ENCODE measurements around the gene STK10.

The STK10 gene

DNA sequence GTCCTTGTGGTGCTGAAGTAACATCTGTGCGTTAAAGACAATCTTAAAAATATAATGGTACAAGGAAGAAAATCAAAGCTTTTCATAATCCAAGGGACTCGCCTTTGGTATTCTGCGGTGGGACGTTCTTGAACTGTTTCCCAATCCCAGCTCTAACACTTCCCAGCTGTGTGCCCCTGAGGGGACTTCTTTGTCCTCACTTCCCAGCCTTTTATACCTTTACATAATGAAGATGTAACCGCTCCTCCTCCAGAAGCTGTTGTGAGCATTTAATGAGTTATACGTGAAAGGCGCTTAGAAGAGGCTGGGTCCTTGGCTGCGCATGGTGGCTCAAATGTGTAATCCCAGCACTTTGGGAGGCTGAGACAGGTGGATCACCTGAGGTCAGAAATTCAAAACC lies 16.9 kb downstream of the STK10 start:
- no peak for DNase-seq (ENCODE audit: low spot score)
- TF ChIP-seq, protein P1, sequence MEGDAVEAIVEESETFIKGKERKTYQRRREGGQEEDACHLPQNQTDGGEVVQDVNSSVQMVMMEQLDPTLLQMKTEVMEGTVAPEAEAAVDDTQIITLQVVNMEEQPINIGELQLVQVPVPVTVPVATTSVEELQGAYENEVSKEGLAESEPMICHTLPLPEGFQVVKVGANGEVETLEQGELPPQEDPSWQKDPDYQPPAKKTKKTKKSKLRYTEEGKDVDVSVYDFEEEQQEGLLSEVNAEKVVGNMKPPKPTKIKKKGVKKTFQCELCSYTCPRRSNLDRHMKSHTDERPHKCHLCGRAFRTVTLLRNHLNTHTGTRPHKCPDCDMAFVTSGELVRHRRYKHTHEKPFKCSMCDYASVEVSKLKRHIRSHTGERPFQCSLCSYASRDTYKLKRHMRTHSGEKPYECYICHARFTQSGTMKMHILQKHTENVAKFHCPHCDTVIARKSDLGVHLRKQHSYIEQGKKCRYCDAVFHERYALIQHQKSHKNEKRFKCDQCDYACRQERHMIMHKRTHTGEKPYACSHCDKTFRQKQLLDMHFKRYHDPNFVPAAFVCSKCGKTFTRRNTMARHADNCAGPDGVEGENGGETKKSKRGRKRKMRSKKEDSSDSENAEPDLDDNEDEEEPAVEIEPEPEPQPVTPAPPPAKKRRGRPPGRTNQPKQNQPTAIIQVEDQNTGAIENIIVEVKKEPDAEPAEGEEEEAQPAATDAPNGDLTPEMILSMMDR (IDR thresholded peaks at IDR 0.05; ENCODE audit: extremely low read depth, missing control alignments) = no peak

- no peak for DNase-seq (ENCODE audit: low spot score)
- TF ChIP-seq, protein P1 (IDR thresholded peaks at IDR 0.05; ENCODE audit: extremely low read depth, missing control alignments) = no peak
These were observed 17.7 kb downstream of the STK10 start for GRCh38 chr5:172170251-172170701.

- no peak for DNase-seq (ENCODE audit: low spot score)
- TF ChIP-seq, protein P1 (IDR thresholded peaks at IDR 0.05; ENCODE audit: extremely low read depth, missing control alignments) = no peak
These were observed 18.8 kb downstream of the STK10 start for GRCh38 chr5:172169216-172169615.

DNA sequence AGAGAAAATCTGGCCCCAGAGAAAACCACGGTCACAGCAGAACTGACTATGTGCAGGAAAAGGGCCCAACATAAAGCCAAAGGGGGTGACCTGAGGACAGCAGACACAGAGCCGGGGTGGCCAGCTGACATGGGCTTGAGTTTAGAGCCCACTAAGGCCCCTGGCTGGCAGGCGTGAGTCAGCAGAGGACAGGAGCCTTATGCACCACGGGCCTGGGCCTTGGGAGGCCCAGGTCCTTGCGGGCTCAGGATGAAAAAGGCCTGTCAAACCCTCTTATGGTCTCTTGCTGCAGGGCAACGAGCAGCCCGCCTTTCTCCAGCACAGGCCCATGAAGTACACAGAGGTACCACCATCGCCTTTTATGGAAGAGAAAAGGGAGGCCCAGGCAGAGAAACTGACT lies 19.7 kb downstream of the STK10 start:
- TF ChIP-seq, protein P1 (IDR thresholded peaks at IDR 0.05; ENCODE audit: extremely low read depth, missing control alignments) = no peak
- DNase-seq (ENCODE audit: low spot score) = no peak

DNA sequence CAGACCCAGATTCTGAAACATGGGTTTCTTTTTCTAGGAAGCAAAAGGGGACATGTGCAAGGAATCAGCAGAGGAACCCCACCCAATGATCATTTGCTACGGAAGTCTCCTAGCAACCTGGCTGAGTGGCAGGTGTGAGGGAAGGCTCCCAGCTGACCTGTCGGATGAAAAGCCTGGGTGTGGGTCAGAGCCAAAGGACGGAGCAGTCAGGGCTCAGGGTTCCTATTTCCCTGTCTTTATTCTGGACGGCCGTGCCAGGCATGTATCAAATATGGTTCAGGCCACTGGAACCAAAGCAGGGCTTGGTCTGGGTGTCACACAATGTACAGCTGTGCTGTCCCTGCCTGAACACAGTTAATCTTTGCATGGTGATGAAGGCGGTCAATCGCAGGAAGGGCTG lies 20.1 kb downstream of the STK10 start:
- DNase-seq (ENCODE audit: low spot score) = no peak
- TF ChIP-seq, protein P1 (IDR thresholded peaks at IDR 0.05; ENCODE audit: extremely low read depth, missing control alignments) = no peak

DNA sequence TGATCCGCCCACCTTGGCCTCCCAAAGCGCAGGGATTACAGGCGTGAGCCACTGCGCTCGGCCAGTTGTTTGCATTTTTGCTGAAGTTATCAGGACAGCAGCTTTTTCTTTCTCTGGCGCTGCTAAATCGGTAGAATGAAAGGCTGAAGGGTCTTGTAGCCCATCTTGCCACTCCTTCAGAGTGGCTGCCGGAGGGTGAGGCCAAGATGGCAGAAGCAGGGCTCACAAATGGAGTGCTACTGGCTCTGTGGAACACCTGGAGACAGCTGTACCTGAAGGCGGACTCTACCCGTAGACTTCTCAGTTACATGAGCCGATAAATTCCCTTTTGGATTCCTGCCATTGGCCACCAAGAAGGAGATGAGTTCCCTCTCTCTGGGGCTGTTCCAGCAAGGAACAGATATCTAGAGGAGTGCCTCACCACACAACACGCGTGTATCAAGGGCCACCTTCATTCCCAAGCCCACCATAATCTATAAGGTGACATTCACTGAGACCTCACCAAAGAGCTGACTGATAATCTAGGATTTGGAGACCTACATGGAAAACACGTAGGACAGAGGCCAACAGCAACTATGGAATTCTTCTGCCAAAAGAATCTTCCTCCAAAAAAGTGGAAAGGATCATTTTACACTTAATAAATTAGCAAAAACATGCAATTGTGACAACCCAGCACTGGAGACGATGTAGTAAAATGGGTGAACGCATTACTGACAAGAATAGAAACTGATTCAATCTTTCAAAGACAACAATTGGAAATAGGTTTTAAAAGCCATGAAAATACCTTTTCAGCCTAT lies 21.8 kb downstream of the STK10 start:
- DNase-seq (ENCODE audit: low spot score) = no peak
- TF ChIP-seq, protein P1 (IDR thresholded peaks at IDR 0.05; ENCODE audit: extremely low read depth, missing control alignments) = no peak

DNA sequence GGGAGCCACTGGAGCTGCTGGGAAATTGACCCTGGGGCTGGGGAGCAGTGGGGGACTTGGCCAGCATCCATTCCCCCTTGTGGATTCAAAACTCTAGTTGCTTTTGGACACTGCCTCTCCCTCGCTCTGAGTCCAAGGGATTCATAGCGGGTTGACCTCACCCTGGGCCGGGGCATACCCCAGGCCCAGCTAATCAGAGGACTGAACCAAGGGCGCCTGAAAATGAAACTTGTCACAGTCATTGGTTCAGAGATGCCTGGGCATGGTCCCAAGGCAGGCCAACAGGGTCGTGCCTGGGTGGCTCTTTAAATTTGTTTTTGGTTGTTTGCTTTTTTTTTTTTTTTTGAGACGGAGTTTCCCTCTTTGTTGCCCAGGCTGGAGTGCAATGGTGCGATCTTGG lies 22.6 kb downstream of the STK10 start:
- TF ChIP-seq, protein P1 (IDR thresholded peaks at IDR 0.05; ENCODE audit: extremely low read depth, missing control alignments) = no peak
- DNase-seq (ENCODE audit: low spot score) = no peak
